Astrocyte of the spinal cord (primary cell): ENCODE results near the gene PRR15L.

ENCODE experiments used
- DNase-seq: peaks from one replicate; pipeline ENCODE4 v3.0.0; 2011; ENCODE audit warnings: low read depth, low spot score
- H3K4me3 ChIP-seq: 2 replicates; pipeline ENCODE4 v1.5.1; 2011; ENCODE audit warnings: low read depth, mild to moderate bottlenecking, low read length, moderate library complexity
- CTCF ChIP-seq: IDR thresholded peaks from 2 replicates; pipeline ENCODE4 v1.5.1; 2012; ENCODE audit warnings: low read depth, mild to moderate bottlenecking, low read length, inconsistent platforms
- in situ Hi-C: cut with HindIII; loops from 2 replicates; pipeline ENCODE4 v1.10.0; 2017; ENCODE audit warnings: low sequenced_read_pairs

PRR15L gene

DNA sequence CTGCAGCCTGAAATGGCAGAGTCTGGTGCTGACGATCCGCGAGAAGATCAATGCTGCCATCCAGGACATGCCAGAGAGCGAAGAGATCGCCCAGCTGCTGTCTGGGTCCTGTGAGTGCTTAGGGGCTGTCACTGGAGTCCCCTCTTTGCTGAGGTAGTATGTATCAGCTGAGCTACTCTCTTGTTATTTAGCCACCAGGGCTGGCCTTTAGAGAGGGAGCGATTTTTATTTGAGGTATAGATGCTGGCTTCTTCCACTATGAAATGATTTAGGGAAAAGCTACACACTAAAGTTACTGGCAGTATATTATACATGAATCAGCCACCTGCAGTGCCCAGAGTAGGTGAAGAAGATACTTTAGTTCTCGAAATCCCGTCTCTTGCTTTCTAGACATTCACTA is 15.9 kb upstream of the PRR15L start:
- in situ Hi-C loops = no loop called here
- TF ChIP-seq CTCF = no peak
- DNase-seq = no peak
- no peak overlapping the region for H3K4me3 ChIP-seq

DNA sequence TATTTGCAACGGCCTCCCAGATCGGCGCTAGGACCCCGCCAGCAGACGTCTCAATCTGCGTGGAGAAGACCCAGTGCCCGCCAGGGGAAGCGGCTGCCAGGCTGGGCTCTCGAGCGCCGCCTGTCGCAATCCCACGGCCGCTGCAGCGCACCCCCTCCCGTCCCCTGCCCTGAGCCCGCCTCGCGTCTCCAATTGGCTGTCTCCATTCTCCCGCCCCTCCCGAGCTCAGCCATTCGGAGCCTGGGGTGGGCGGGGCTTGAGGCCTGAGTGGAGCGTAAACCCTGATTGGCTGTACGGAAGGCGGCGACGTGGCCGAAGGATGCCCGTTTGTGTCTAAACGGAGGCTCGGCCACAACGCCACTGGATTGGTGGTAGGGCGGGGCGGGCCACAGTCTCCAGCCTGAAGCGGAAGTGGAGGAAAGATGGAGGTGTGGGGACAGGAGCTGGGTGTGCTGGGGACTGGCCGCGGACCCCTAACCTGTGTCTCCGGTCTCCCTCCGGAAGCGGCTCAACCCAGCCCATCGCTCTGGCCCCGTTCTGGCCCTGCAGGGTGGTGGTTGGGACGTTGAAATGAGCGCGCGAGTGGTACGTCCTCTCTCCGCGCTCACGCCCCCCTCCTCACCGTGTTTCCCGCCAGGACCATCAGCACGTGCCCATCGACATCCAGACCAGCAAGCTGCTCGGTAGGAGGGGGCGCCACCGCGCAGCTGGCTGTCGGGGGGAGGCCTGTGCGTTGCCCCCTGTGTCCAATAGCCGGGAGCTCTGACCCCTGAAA is 13.2 kb upstream of the PRR15L start, which contains the start of gene CDK5RAP3:
CDK5RAP3 (plus strand) TSS at position 389 of the 775 bp plus-strand sequence; CDS start at position 423, 34 bp downstream.
- H3K4me3 ChIP-seq = peak within 1 kb of the TSS; percentile 91
- peak; percentile 96 for TF ChIP-seq CTCF
- DNase-seq = peak; percentile 100
- in situ Hi-C loops = no loop called here

GRCh38 chr17:47969930-47970724 is 12.4 kb upstream of the PRR15L start:
- in situ Hi-C loops = no loop called here
- DNase-seq = no peak
- no peak for TF ChIP-seq CTCF
- peak overlapping the region; percentile 16 for H3K4me3 ChIP-seq

- no peak for TF ChIP-seq CTCF
- in situ Hi-C loops = no loop called here
- no peak overlapping the region for H3K4me3 ChIP-seq
- DNase-seq = no peak
Measured at GRCh38 chr17:47968836-47969235, 11.2 kb upstream of the PRR15L start.

DNA sequence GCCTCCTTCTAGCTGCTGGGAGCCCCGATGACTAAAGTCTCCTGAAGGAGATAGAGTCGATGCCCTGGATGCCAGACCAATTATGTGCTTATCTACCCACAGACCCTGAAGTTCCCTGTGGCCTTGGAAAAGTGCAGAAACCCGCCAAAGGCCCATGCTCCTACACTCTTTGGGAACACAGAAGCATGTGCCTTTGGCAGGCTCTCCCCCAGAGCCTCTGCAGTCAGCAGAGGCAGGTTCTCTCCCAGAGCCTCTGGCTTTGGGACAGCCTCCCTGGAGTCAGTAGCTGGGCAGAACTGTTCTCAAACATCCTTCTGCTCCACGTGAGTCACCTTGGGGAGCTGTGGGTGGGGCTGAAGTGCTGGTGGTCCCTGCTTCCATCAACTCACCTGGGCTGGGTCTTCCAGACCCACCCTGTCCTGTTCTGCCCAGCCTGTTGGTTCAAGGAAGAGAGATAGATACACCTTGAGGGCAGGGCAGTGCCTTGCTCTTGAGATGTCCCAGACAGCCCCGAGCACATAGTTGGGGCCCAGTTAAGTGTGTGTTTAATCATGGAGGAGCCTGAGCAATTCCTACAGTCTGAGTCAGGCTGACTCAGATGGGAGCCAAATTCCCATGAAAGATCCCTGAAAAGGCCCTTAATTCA is 10.0 kb upstream of the PRR15L start:
- peak; percentile 75 for DNase-seq
- no peak for TF ChIP-seq CTCF
- in situ Hi-C loops = no loop called here
- H3K4me3 ChIP-seq = no peak overlapping the region

DNA sequence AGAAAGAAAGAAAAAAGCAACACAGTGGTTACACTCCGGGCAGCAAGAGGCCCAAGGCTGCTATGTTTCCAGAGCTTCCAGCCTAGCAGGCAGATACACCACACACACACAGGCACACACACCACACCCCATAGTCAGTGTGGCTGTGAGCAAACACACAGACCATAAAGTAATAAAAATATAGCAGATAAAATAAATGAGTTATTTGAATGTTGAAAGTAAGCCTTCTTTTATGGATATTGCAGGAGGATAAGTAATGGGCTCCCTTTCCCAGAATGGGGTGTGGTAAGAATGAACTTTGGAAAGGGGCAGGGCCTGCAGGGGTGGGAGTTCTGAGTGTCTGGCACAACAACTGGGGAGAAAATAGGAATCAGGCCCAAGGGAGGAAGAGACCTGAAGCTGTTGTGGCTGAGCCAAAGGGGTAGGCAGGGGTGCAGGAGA is 8.4 kb upstream of the PRR15L start:
- H3K4me3 ChIP-seq = no peak overlapping the region
- in situ Hi-C loops = no loop called here
- DNase-seq = no peak
- no peak for TF ChIP-seq CTCF
